Tibial artery (tissue), 4 donors: ENCODE measurements around the gene MCTP1.

Experiments used
- DNase-seq, 2 donors: peaks; one replicate each; pipeline ENCODE4 v3.0.0-alpha.2; 2019
- H3K27ac ChIP-seq, 2 donors: fragments of 200-600 bp; sonication (generic) in 1 of 2; 1 replicate in 1 of 2; 2 replicates in 1 of 2; pipeline ENCODE4 v1.5.1; 2018 to 2019; ENCODE audit warnings: mild to moderate bottlenecking in 1 of 2
- H3K27me3 ChIP-seq, 2 donors: fragments of 200-600 bp; sonication (generic) in 1 of 2; one replicate each; pipeline versions ENCODE4 v1.5.1 to v1.6.0; 2016 to 2019
- H3K36me3 ChIP-seq, 3 donors: fragments of 200-600 bp; sonication (generic) in 2 of 3; one replicate each; pipeline ENCODE4 v1.5.1; 2016 to 2019; ENCODE audit warnings: mild to moderate bottlenecking in 2 of 3
- H3K4me1 ChIP-seq, 4 donors: fragments of 200-600 bp; sonication (generic) in 2 of 4; 1 replicate in 3 of 4; 2 replicates in 1 of 4; pipeline ENCODE4 v1.5.1; 2016 to 2019
- H3K4me3 ChIP-seq, 2 donors: fragments of 200-600 bp; sonication (generic) in 1 of 2; 1 replicate in 1 of 2; 2 replicates in 1 of 2; pipeline ENCODE4 v1.5.1; 2018 to 2019; ENCODE audit warnings: mild to moderate bottlenecking in 2 of 2
- H3K9me3 ChIP-seq, 3 donors: fragments of 200-600 bp; sonication (generic) in 1 of 3; one replicate each; pipeline ENCODE4 v1.5.1; 2016 to 2019
- CTCF ChIP-seq, 2 experiments: fragments of 200-600 bp in 1 of 2; fragments of 450-650 bp in 1 of 2; IDR thresholded peaks; one replicate each; pipeline ENCODE4 v1.5.1; 2017 to 2019; ENCODE audit warnings: antibody characterized with exemption in 2 of 2, mild to moderate bottlenecking in 1 of 2, moderate library complexity in 1 of 2
- intact Hi-C: fragments of 100-400 bp; cut with DNase I; formaldehyde crosslinking; loops from one replicate; pipeline ENCODE4 v1.15.0; 2023; ENCODE audit warnings: low total_unique reads

MCTP1 gene

GRCh38 chr5:95181644-95182043 is 103.2 kb downstream of the MCTP1 start:
- no peak for DNase-seq
- H3K9me3 ChIP-seq: no peaks in the 10 kb centered on the region
- no peaks in the 10 kb centered on the region for H3K27me3 ChIP-seq
- H3K27ac ChIP-seq: no peak overlapping the region
- intact Hi-C loops: no loop called here
- no peaks in the 10 kb centered on the region for H3K36me3 ChIP-seq
- TF ChIP-seq CTCF (IDR thresholded peaks at IDR 0.05): no peak
- H3K4me1 ChIP-seq: no peaks in the 10 kb centered on the region
- no peak overlapping the region for H3K4me3 ChIP-seq

GRCh38 chr5:95178046-95178651 is 106.7 kb downstream of the MCTP1 start:
- intact Hi-C loops: no loop called here
- H3K27ac ChIP-seq: no peak overlapping the region
- no peak for TF ChIP-seq CTCF (IDR thresholded peaks at IDR 0.05)
- H3K36me3 ChIP-seq: no peaks in the 10 kb centered on the region
- no peaks in the 10 kb centered on the region for H3K9me3 ChIP-seq
- H3K27me3 ChIP-seq: no peaks in the 10 kb centered on the region
- no peak overlapping the region for H3K4me3 ChIP-seq
- H3K4me1 ChIP-seq: no peaks in the 10 kb centered on the region
- no peak for DNase-seq

GRCh38 chr5:95177456-95177855 is 107.4 kb downstream of the MCTP1 start:
- Histone ChIP-seq H3K27me3 (no peaks in the 10 kb centered on the region), H3K9me3 (no peaks in the 10 kb centered on the region), H3K36me3 (no peaks in the 10 kb centered on the region), H3K4me1 (no peaks in the 10 kb centered on the region), H3K4me3 (no peak overlapping the region), H3K27ac (no peak overlapping the region)
- DNase-seq: no peak
- intact Hi-C loops: no loop called here
- no peak for TF ChIP-seq CTCF (IDR thresholded peaks at IDR 0.05)

GRCh38 chr5:95175106-95175505 is 109.8 kb downstream of the MCTP1 start:
- H3K36me3 ChIP-seq: no peaks in the 10 kb centered on the region
- no peak for TF ChIP-seq CTCF (IDR thresholded peaks at IDR 0.05)
- no peaks in the 10 kb centered on the region for H3K9me3 ChIP-seq
- no peak overlapping the region for H3K27ac ChIP-seq
- no peak overlapping the region for H3K4me3 ChIP-seq
- intact Hi-C loops: no loop called here
- H3K27me3 ChIP-seq: no peaks in the 10 kb centered on the region
- no peak for DNase-seq
- H3K4me1 ChIP-seq: no peaks in the 10 kb centered on the region

- H3K36me3 ChIP-seq: no peaks in the 10 kb centered on the region
- intact Hi-C loops: no loop called here
- no peaks in the 10 kb centered on the region for H3K27me3 ChIP-seq
- H3K4me1 ChIP-seq: no peaks in the 10 kb centered on the region
- no peak for DNase-seq
- no peak for TF ChIP-seq CTCF (IDR thresholded peaks at IDR 0.05)
- H3K27ac ChIP-seq: no peak overlapping the region
- no peak overlapping the region for H3K4me3 ChIP-seq
- H3K9me3 ChIP-seq: no peaks in the 10 kb centered on the region
Measured at GRCh38 chr5:95172659-95173058, 112.2 kb downstream of the MCTP1 start.

- H3K4me3 ChIP-seq: no peak overlapping the region
- H3K27me3 ChIP-seq: no peaks in the 10 kb centered on the region
- DNase-seq: no peak
- H3K36me3 ChIP-seq: no peaks in the 10 kb centered on the region
- no peaks in the 10 kb centered on the region for H3K4me1 ChIP-seq
- no peak for TF ChIP-seq CTCF (IDR thresholded peaks at IDR 0.05)
- H3K27ac ChIP-seq: no peak overlapping the region
- intact Hi-C loops: no loop called here
- H3K9me3 ChIP-seq: no peaks in the 10 kb centered on the region
Measured at GRCh38 chr5:95164861-95165260, 120.0 kb downstream of the MCTP1 start.
